Panc1 (cell line): ENCODE results near the gene TRAF5.

ENCODE experiments used
- POLR2AphosphoS5 ChIP-seq: IDR thresholded peaks from 2 replicates; pipeline ENCODE4 v1.6.1; 2012; ENCODE audit warnings: mild to moderate bottlenecking, low read depth, low read length, moderate library complexity
- REST ChIP-seq, 2 experiments: IDR thresholded peaks; 2 replicates each; pipeline ENCODE4 v1.6.1; 2011 to 2012; ENCODE audit warnings: low read depth in 2 of 2, control low read depth in 1 of 2, low read length in 1 of 2, mild to moderate bottlenecking in 1 of 2, moderate library complexity in 1 of 2; ENCODE audit not compliant: insufficient read depth in 1 of 2
- SIN3A ChIP-seq: IDR thresholded peaks from 2 replicates; pipeline ENCODE4 v1.6.1; 2012; ENCODE audit warnings: low read depth, mild to moderate bottlenecking, low read length, moderate library complexity, borderline replicate concordance; ENCODE audit not compliant: insufficient read depth
- TCF7L2 ChIP-seq: IDR thresholded peaks from 2 replicates; pipeline ENCODE4 v1.6.1; 2011; ENCODE audit warnings: mild to moderate bottlenecking, low read depth, low read length, inconsistent platforms
- TF ChIP-seq, protein P1 (sequence below): fragments of 450-650 bp; IDR thresholded peaks from 2 replicates; pipeline ENCODE4 v1.5.1; 2017; ENCODE audit warnings: mild to moderate bottlenecking

DNA sequence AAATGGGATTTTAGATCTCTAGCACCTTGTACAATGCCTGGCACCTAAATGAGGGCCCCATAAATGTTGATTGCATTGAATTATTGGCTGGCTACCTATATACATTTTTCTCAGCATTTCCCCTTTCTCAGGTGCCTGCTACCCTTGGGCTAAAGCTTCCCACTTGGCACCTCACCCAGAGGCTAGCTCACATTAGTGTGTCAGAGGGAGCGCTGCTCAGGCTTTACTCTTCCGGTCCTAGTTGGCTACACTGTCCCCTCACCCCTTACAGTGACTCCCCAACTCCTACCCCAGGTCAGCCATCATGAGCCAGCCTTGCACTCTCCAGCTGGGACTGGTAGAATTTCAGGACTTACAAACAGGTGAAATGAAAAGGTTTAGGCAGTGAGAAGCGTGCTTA, 9.5 kb downstream of the TRAF5 start:
- TF ChIP-seq POLR2AphosphoS5 (no peak), SIN3A (no peak), REST (IDR thresholded peaks at IDR 0.05; ENCODE audit: insufficient read depth in 1 of 2, low read depth in 2 of 2, low read length in 1 of 2) (no peak), TCF7L2 (no peak)
- TF ChIP-seq, protein P1, sequence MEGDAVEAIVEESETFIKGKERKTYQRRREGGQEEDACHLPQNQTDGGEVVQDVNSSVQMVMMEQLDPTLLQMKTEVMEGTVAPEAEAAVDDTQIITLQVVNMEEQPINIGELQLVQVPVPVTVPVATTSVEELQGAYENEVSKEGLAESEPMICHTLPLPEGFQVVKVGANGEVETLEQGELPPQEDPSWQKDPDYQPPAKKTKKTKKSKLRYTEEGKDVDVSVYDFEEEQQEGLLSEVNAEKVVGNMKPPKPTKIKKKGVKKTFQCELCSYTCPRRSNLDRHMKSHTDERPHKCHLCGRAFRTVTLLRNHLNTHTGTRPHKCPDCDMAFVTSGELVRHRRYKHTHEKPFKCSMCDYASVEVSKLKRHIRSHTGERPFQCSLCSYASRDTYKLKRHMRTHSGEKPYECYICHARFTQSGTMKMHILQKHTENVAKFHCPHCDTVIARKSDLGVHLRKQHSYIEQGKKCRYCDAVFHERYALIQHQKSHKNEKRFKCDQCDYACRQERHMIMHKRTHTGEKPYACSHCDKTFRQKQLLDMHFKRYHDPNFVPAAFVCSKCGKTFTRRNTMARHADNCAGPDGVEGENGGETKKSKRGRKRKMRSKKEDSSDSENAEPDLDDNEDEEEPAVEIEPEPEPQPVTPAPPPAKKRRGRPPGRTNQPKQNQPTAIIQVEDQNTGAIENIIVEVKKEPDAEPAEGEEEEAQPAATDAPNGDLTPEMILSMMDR = no peak
